Measurements from ENCODE around the gene PSMB7.

The PSMB7 gene

DNA sequence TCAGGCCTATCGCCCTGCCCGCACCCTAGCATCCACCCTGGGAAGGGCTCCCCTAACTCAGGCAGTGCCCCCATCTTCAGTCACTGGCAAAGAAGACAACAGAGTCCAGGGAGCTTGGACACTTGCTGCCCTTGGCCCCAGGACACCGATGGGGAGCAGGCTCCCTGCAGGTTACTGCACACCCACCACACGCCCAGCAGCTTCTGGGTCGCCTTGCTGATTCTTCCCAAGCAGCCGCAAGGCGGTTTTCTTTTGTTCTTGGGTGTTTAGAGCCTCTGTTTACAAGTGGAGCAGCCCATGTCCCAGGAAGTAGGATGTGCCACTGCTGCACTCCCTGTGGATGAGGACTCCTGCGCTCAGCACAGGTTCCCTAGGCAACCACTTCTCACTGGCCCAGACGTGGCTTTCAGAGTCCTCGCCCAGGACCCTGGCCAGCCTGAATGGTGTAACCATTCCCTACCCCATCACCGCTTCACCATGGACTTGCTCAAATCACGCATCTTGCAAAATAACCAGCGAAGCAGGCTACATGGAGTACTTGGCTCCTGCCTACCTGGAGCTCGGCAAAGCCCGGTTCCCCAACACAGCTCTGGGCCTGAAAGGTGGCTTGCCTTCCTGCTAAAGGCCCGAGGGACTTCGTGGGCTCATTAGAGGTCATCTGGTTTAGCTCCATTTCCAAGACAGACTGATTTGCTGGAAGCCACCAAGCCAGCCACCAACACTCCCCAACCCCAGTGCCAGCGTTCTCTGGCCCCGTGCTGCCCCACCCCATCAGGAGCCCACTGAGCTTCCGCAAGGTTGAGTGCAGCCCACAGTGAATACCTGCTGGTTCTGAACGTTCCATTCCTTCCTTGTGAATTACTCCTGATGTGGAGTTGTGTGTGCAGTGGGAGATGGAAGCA is 60.0 kb downstream of the PSMB7 start:
- DNase-seq: no peak

DNA sequence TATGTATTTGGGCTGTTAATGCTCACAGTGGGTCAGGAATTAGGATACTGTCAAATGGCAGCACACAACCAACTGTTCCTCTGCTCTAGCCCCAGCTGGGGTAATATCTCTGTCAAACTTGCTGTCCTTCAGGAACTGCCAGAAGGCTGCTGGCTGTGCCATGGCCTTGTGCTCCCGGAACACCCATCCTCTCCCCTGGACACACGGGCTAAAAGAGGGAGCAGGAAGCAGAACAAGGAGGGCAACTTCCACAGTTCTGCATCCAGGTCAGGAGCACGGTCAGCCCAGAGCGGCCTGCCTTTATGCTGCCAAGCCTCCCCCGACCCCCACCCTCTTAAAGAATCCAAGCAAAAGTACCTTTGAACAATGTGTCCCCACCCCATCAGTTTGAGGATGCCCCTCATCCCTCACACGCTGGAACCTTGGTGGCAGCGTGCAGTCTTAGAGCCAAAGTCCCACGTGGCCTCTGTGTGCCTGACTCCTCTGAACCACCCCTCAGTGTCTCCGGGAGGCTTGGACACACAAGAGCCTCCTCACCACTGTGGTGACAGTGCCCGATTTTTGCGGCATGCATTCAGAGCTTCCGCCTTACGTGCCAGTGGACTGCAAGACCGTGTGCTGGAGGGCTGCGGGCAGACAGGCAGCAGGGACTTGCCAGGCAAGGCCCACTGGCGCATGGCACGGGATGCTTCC is 60.8 kb downstream of the PSMB7 start:
- DNase-seq: no peak

DNA sequence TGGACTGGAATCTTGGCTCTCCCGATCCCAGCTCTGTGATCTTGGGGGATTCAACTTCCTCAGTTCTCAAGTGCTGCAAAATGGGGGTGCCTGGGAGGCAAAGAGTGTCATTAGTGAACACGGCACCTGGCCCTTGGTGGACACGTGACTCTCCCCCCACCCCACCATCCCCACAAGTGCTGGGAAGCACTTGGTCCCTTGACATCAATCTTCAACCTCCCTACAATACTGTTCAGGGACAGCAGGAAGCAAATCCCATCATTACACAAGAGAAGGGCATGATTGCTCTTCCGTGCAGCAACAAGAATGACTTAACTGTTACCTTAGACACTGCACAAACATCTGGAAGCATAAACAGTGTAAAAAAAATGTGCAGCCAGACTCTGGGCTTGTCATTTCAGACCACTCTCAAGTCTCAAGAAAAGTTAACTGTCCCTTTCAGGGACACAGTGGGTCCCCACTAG is 61.4 kb downstream of the PSMB7 start:
- DNase-seq: no peak

DNA sequence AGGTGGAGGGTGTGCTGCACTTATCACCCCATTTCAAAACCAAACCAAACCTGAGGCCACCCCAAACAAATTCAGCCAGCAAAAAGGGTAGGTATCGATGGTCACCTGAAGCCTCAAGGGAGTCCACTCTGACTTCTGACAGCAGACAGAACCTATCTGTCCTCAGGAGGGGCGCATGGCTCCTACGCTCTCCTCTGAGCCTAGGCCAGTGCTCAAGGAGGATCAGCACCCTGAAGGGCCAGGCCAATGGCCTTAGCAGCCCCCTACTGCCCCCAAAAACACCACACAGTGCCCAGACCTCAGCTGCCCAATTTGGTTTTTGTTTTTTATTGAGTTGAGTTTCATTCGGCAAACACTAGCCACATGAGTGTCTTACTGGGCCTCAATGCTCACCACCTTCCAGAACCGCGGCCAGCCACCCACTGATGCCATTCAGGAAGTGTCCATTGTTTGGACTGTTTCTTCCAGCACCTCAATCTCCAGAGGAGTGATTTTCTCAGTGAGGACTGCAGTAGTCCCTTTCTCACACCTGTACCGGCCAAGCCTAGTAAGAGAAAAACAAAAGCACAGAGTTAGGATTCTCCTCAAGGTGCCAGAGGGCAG is 62.0 kb downstream of the PSMB7 start:
- no peak for DNase-seq

DNA sequence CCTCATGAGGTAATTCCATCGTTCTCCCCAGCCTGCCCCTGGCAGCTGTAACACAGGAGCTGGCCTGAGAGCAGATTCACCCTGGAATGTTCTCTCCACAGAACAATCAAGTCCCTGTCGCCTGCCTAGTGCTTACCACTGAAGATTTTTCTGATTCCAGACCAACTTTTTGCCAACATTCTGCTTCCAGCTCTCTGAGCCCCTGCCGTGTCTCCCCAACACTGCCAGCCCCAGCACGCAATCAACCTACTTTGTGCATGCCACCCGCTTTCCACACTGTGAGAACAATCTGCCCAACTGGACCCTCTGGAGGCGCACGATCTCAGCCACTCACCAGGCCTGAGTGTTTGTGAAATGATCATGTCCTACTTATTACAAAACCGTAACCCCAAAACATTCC is 62.6 kb downstream of the PSMB7 start:
- no peak for DNase-seq

DNA sequence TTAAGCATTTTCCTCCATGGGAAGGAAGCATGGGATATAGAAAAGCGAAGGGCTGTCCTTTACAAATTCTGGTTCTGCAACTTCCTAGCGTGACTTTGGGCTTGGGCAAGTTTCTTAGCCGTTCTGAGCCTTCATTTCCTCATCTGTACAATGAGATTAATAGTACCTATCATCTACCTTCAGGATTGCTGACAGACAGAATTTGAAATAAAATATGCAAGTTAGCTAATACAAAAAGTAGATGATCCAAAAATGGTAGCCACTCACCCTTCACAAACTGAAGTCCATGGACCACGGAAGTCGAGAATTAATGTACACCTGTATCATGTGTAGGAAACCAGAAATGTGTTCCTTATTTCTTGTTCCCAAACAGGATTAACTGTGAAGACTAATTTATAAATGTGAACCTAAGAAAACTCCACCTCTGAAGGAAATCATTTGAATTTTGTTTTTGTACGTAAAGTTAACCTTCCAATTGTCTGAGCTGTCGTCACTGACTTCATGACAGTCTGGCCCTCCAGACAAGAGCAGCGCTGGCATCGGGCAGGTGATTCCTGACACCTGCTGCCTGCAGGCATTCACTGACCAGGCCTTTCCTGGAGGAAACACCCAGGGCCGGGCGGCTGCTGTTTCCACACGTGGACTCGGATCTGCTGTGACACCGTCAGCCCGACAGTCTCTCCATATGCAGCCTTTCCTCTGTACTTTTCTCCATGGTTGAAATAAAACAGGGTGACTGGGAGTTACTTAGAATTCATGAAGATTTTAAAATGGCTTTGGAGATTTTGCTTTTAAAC is 63.4 kb downstream of the PSMB7 start:
- DNase-seq: no peak

DNA sequence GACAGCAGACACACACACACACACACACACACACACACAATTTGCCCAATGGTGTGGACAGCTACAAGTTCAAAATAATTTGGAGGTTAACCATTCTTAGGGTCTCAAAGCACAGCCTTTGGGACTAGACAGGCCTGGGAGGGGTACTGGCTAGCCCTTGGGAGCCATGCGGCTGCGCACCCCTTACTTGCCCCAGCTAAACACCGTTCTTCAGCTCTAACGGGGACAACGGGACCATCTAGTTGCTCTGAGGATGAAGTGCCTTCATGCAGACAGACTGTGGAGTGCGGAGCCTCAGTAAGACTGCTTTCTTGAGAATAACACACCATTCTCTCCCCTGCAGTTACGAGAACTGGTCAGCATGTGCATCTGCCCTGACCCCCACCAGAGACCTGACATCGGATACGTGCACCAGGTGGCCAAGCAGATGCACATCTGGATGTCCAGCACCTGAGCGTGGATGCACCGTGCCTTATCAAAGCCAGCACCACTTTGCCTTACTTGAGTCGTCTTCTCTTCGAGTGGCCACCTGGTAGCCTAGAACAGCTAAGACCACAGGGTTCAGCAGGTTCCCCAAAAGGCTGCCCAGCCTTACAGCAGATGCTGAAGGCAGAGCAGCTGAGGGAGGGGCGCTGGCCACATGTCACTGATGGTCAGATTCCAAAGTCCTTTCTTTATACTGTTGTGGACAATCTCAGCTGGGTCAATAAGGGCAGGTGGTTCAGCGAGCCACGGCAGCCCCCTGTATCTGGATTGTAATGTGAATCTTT is 64.6 kb downstream of the PSMB7 start:
- DNase-seq: no peak

DNA sequence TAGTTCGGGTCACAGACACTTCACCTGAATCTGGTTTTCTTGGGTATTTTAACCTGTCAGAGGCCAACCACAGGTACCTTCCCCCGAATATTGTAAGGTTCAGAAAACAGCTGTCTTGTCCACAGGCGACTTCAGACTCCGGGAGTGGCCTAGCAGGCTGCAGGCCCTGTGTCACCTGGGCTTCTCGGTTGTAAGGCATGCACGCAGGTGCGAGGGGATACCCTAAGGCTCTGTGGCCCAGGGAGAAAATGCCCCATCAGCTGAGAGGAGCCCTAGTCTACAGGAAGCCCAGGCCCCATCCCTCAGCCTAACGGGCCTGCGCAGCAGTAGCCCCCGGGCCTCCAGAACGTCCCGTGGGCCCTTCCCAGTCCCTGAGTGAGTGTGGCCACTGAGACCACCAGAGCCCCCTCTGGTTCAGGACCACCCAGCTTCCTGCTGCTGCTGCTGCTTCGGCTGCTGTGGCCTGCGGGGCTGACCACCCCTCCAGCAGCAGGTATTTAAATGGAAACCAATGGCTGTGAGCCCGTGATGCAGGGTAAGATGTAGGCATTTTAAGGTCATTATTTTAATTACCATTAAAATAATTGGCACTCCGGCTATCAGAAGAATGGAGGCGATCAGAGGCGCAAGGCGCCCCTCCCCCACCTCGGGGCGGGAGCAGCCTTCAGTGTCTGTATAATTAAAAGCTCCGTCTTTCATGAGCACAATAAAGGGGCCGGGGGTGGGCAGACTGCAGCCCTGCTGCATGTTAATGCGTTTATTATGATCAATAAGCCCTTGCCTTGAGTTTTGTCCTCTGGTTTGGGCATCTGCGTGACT is 65.4 kb downstream of the PSMB7 start:
- DNase-seq: no peak

DNA sequence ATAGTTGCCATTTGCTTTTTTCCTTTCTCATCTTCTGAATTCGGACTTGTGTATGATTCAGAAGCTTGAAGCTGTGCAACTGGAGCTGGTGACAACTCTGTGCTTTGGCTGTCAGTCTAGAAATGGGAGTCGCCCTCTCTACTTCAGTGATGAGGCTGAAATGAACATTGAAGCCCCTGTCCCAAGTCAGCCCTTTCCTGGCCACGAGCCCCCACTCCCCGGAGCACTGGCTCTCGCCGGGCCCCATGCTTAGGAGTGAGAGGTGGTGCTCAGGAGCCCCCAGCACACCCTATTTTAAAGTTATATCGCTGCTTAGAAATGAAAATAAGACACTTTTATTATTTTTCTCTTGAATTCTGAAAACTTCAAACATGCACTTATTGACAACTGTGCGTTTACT is 66.0 kb downstream of the PSMB7 start:
- no peak for DNase-seq

DNA sequence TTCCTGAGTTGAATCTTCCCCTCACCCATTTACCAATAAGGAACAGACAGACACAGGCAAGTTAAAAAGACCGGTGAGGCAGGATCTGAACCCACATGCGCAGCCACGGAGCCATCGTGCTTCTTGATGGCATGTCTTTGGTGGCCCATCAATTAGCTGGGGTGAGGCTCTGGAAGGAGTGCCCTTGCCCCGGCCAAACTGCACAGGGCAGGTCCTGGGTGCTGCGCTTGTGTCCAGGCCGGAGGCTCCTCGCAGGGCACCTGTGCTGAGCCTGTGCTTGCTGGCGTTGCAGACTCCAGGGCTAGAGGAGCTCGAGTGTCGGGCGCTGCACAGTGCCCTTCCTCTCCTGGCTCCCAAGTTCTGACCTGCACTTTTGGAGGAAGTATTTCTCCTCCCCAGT is 66.4 kb downstream of the PSMB7 start:
- no peak for DNase-seq

DNA sequence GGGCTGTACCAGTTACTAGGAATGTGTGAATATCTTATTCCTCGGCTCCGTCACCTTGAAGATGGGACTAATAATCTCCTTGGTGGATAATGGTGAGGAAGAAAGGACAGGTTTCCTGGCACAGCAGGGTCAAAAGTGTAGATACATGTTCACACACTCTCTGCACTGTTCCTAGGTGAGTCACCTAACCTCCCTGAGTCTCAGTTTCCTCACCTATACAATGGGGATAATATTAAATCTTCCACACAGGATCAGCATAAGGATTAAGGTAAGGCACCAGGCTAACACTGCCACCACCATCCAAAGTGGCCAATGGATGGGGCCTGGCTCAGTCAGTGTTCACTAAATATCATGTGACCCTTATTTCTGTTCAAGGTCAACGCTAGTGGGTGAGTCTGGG is 66.9 kb downstream of the PSMB7 start:
- no peak for DNase-seq

DNA sequence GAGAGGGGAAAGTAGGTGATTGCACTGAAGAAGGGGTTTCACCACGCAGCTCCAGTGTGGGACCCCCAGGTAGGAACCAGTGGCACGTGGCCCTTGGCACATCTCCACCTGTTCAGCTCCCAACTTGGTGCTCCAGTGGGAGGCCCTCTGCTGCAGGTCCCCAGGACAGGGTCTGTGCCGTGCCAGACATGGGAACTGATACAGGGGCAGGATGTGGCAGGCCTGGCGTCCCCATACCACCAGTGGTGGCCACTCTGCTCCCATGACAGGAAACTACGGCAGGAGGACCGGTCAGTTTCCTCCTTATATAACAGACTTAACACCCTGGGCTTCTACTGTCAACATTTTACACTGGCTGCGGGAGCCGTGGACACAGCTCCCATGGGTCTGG is 67.3 kb downstream of the PSMB7 start:
- DNase-seq: no peak

DNA sequence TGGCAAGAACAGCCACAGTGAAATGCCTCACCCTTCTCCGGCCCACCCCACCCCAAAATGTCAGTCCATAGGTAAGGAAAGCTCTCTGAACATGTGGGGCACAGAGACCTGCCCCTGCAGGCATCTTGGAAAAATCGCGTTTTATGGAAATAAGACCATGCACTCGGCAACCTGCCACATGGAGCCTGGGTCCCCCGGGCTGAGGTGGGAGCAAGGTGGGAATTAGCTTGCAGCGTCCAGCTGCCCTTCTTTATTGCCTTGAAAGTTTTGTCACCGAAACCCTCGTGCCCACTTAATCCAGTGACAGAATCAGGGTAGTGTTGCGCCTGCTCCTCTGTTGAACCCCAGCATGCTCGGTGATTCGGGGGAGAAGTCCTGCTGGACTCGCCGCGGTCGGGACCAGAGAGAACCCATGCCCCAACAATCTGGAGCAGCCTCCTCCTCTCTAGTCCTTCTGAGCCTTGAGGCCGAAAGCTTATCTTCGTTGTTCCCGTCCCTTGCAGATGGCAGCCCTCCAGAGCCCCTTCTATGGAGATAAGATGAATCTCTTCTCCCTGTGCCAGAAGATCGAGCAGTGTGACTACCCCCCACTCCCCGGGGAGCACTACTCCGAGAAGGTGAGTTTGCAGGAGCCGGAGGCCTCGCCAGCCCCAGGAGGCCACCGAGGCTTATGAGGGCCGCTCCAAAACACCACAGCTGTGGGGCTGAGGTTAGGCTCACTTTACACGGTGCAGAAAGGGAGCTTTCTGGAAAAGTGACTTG is 67.9 kb downstream of the PSMB7 start:
- DNase-seq: no peak

DNA sequence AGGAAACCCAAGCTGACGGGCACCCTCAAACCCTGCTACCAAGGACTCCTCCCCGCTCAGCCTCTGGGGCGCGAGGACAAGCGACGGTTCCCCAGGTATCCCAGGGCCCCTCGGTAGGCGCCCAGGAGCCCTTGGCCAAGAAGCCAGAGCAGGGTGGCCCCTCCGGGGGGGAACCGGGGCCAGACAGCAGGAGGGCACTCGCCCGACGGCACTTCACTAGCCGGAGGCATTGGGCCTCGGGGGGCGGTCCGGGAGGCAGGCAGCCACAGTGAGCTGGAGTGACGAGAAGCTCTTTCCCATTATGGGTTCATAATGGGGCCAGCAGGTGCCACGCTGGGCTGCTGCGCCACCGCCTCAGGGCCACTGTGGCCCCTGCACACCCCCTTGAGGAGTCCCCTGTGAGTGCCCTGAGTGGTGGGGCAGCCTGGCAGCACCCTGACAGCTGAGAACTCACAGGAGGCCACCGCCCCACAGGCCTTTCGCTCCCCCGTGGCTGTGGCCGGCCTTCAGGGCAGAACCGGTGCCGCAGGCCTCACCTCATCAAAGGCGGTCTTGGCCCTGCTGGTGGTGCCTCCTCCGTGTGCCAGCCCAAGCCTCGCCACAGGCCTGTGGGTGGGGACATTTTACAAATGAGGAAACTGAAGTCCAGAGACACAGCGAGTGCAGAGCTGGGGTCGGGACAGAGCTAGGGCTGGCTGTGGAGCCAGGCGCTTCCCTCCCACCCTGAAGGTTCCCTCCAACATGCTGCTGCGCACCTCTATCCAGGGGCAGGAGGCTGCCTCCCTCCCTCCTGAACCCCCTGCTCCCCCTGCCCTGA is 68.7 kb downstream of the PSMB7 start:
- DNase-seq: no peak

DNA sequence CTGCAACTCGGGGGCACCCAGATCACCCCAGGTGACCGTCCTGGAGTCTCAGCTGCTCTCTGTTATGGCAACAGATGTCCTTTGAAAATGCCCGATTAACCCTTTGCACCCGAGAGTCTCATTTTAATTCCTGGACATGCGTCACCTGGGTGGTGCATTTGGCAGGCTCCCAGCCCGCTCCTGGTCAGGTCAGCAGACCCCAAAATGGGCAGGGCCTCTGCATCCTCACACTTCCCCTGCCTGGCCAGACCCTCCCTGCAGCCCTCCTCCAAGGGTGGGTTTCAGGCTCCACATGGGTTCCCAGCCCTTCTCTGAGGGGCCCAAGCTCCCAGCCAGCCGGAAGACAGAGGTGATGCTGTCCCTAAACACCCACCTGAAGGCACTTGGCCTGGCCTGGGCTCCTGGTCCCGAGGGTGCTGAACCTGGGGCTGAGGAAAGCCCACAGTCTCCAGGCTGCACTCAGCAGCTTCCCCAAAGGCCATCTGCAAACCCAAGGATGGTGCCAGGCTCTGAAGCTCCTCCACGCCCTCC is 69.4 kb downstream of the PSMB7 start:
- no peak for DNase-seq

DNA sequence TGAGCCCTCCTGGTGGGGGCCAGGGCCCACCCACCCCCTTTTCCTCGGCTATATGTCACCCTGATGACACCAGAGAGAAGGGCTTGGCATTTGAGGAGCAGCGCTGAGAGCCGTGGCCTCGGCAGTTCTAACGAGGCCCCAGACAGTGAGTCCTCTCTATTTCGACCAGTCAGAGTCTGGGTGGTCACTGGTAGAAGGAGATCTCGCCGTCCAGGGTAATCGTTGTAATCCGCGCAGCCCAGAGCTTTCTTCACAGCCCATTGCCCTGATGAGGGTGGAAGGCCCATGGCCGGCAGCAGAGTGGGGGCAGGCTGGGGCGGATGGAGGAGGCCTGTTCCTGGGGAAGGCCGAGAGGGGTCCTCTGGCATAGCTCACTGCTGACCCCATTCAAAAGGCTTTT is 70.2 kb downstream of the PSMB7 start:
- no peak for DNase-seq

DNA sequence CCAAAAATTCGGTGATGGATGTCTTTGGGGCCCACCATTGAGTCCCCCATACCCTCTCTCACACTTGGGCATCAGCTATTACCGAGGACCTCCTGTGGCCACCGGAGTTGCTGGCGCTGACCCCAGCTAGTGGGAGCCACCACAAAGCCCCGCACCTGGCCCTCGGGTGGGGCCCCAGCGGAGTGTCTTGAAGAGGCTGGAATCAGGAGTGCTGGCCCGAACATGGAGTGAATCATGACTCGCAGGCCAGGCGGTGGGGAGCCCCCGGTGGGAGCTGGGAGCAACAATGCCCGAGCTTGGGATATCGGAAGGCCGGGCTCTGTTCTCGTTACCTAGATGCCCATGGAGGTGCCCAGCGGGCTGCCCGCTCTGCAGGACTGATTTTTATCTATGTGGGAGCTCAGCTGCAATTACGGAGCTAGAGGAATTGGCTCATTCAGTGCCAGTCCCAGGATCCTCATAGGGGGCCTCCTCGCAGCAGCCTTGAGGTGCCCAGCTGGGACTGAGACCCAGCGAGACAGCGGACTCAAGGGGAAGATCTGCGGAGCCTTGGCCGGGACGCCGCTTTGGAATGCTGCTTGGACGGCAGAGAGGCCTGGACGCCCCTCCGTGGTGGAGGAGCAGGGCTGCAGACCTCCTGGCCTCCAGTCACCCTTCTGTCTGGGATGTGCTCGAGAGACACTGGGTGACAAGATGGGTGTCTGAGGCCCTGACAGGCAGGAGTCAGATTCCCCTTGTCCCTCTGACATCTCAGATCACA is 70.8 kb downstream of the PSMB7 start:
- no peak for DNase-seq

DNA sequence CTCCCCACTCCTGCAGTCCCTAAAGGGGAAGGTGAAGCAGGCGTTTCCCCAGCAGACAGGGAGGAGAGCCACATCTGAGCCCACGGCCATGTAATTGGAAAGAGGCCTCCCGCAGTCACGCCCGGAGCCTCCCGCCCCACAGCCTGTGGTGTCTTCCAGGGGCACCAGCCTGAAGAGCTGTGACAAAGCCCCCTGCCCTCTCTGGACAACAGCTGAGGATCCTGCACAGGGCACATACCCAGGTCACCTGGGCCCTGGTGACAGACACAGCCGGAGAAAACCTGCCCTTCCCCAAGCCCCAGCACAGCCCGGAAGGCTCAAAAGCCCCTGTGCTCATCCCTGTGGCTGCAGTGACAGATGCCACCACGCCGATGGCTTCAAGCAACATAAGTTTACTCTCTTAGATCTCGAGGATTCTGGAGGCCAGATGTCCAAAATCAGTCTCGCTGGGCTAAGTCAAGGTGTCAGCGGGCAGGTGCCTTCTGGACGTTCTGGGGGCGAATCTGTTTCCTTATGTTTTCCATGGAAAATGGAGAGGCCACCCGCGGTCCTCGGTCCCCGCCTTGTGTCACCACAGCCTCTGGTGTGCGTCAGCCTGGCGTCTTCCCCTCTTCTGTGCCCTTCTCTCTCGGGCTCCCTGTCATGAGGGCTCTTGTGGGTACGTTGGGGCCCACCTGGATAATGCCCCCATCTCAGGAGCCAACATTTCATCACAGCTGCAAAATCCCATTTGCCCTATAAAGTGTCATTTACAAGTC is 71.5 kb downstream of the PSMB7 start:
- DNase-seq: no peak

All from NCI-H2029 treated with DMSO at 0.1 percent for 48 hours (cell line).